Measurements from ENCODE around the gene NEUROG1. TPM values are rescaled to one million over a fixed set of nuclear protein-coding genes. Genes with fewer than 3 reads are reported as not detected.
A peak's percentile ranks its signal among the peaks of the same experiment; 100 is the strongest.

Gene NEUROG1
- total RNA-seq, 2 donors from 2014 or later: not detected

GRCh38 chr5:135546101-135546500, 10.3 kb upstream of the NEUROG1 start:
- H3K9me3 ChIP-seq: no peaks in the 10 kb centered on the region
- 85% methylated on average over 12 of the region's 12 CpGs for WGBS
- H3K27me3 ChIP-seq (replicated peaks; ENCODE audit: insufficient read depth): peaks cover 16% of the 10 kb centered on the region

GRCh38 chr5:135545099-135545498, 9.3 kb upstream of the NEUROG1 start:
- Histone ChIP-seq H3K4me1 (replicated peaks) (no peaks in the 10 kb centered on the region), H3K9me3 (no peaks in the 10 kb centered on the region), H3K4me3 (no peak overlapping the region), H3K27me3 (replicated peaks; ENCODE audit: insufficient read depth) (peaks cover 16% of the 10 kb centered on the region), H3K27ac (no peak overlapping the region), H3K36me3 (no peaks in the 10 kb centered on the region)
- no peak for TF ChIP-seq POLR2A (IDR thresholded peaks at IDR 0.05)
- TF ChIP-seq POLR2AphosphoS5 (IDR thresholded peaks at IDR 0.05): no peak
- TF ChIP-seq CTCF (IDR thresholded peaks at IDR 0.05): no peak
- WGBS: 86% methylated on average over 17 of the region's 17 CpGs
- intact Hi-C loops (cut with DNase I): no loop called here
- no peak for DNase-seq (ENCODE audit: low spot score)

More at GRCh38 chr5:135546101-135546500, 10.3 kb upstream of the NEUROG1 start:
- intact Hi-C loops (cut with DNase I): no loop called here
- TF ChIP-seq CTCF (IDR thresholded peaks at IDR 0.05) (no peak), POLR2AphosphoS5 (IDR thresholded peaks at IDR 0.05) (no peak), POLR2A (IDR thresholded peaks at IDR 0.05) (no peak)
- no peaks in the 10 kb centered on the region for H3K36me3 ChIP-seq
- H3K4me1 ChIP-seq (replicated peaks): no peaks in the 10 kb centered on the region
- no peak for DNase-seq (ENCODE audit: low spot score)
- no peak overlapping the region for H3K4me3 ChIP-seq
- H3K27ac ChIP-seq: no peak overlapping the region

GRCh38 chr5:135543485-135544304, 7.9 kb upstream of the NEUROG1 start:
- Histone ChIP-seq H3K36me3 (no peaks in the 10 kb centered on the region), H3K4me1 (replicated peaks) (no peaks in the 10 kb centered on the region), H3K9me3 (no peaks in the 10 kb centered on the region), H3K27me3 (replicated peaks; ENCODE audit: insufficient read depth) (peaks cover 21% of the 10 kb centered on the region), H3K4me3 (peak overlapping the region; percentile 22 to 33), H3K27ac (no peak overlapping the region)
- 8% methylated on average over 45 of the region's 77 CpGs for whole genome bisulfite sequencing
- TF ChIP-seq POLR2A (IDR thresholded peaks at IDR 0.05): no peak
- no peak for TF ChIP-seq POLR2AphosphoS5 (IDR thresholded peaks at IDR 0.05)
- TF ChIP-seq CTCF (IDR thresholded peaks at IDR 0.05): no peak
- intact Hi-C loops (cut with DNase I): no loop called here
- no peak for DNase-seq (ENCODE audit: low spot score)

- Histone ChIP-seq H3K4me3 (peak overlapping the region in 1 of 2 donors; percentile 22), H3K27me3 (replicated peaks; ENCODE audit: insufficient read depth) (peaks cover 21% of the 10 kb centered on the region), H3K27ac (no peak overlapping the region), H3K4me1 (replicated peaks) (no peaks in the 10 kb centered on the region), H3K36me3 (no peaks in the 10 kb centered on the region), H3K9me3 (no peaks in the 10 kb centered on the region)
- DNase-seq (ENCODE audit: low spot score): no peak
- WGBS: 50% methylated on average over 5 of the region's 5 CpGs
- intact Hi-C loops (cut with DNase I): no loop called here
- no peak for TF ChIP-seq POLR2A (IDR thresholded peaks at IDR 0.05)
- TF ChIP-seq POLR2AphosphoS5 (IDR thresholded peaks at IDR 0.05): no peak
- TF ChIP-seq CTCF (IDR thresholded peaks at IDR 0.05): no peak
These were observed 7.3 kb upstream of the NEUROG1 start for GRCh38 chr5:135543001-135543484.
